Mucosa of descending colon (tissue), 3 donors: Measurements from ENCODE around the gene TRIM41. TPM values are rescaled to one million over a fixed set of nuclear protein-coding genes. Genes with fewer than 3 reads are reported as not detected.

Source experiments
- ATAC-seq: fragments of 200-7000 bp; cut with Tn5 transposase; one replicate; pipeline ENCODE4 v1.9.1; 2020; ENCODE audit warnings: mild to moderate bottlenecking, moderate library complexity
- DNase-seq, 3 donors: peaks; one replicate each; pipeline ENCODE4 v3.0.0-alpha.2; 2020
- H3K36me3 ChIP-seq: fragments of 200-600 bp; one replicate; pipeline ENCODE4 v1.8.0; 2021; ENCODE audit warnings: low read depth, mild to moderate bottlenecking
- H3K4me1 ChIP-seq: fragments of 200-600 bp; one replicate; pipeline ENCODE4 v1.8.0; 2021; ENCODE audit warnings: low read depth, mild to moderate bottlenecking
- H3K4me3 ChIP-seq: fragments of 200-600 bp; one replicate; pipeline ENCODE4 v1.8.0; 2021; ENCODE audit warnings: mild to moderate bottlenecking
- H3K9me3 ChIP-seq: fragments of 200-600 bp; one replicate; pipeline ENCODE4 v1.8.0; 2021; ENCODE audit warnings: mild to moderate bottlenecking
- CTCF ChIP-seq: fragments of 200-600 bp; IDR thresholded peaks from one replicate; pipeline ENCODE4 v1.8.0; 2022; ENCODE audit warnings: antibody characterized with exemption, mild to moderate bottlenecking
- intact Hi-C, 2 donors: fragments of 100-400 bp; cut with DNase I in 1 of 2; cut with micrococcal nuclease in 1 of 2; formaldehyde crosslinking; loops; one replicate each; pipeline versions ENCODE4 v1.11.0 to v1.11.1; 2022; cut with DNase I, micrococcal nuclease
- total RNA-seq, 3 donors: library from RNA; stranded (reverse); fragmentation: NEBNext Ultra II Directional in 2 of 3; extraction: Animal tissue kit (Norgen Biotek cat#: 25700) in 2 of 3; gene quantifications; one replicate each; pipeline versions ENCODE4 v1.2.1 to v1.2.4, GENCODE V29; 2021 to 2023
- donor health status: DM: no; HTN: no; CAD: no; lungs with moderate emphysema.
- donor health status: DM: no; HTN: no; CAD: no.
- donor health status: DM: no; HTN: yes; CAD: no.

Gene TRIM41
- total RNA-seq, 3 donors from 2014 or later: 25.6 to 34.0 (median 27.6) TPM

- Histone ChIP-seq H3K36me3 (no peaks in the 10 kb centered on the region), H3K4me1 (peaks cover 16% of the 10 kb centered on the region), H3K9me3 (no peaks in the 10 kb centered on the region), H3K4me3 (peak overlapping the region; percentile 67)
- DNase-seq: peak; percentile 95 to 99 (median 98)
- TF ChIP-seq CTCF: no peak
- intact Hi-C loops: loop anchor here in 1 of 2 donors (2.0 kb wide), 1 partner anchor 33 kb away; no protein-coding TSS in a partner anchor
- peak; percentile 57 for ATAC-seq
Measured at GRCh38 chr5:181221792-181222629, 1.1 kb upstream of the TRIM41 start.

GRCh38 chr5:181222630-181223057 is 437 bp upstream of the TRIM41 start:
- ATAC-seq (no peak), DNase-seq (no peak)
- Histone ChIP-seq H3K9me3 (no peaks in the 10 kb centered on the region), H3K4me1 (peaks cover 12% of the 10 kb centered on the region), H3K36me3 (no peaks in the 10 kb centered on the region), H3K4me3 (peak overlapping the region; percentile 67)
- intact Hi-C loops: loop anchor here in 1 of 2 donors (2.0 kb wide), 1 partner anchor 34 kb away; no protein-coding TSS in a partner anchor
- no peak for TF ChIP-seq CTCF

- Histone ChIP-seq H3K4me1 (peaks cover 9% of the 10 kb centered on the region), H3K9me3 (no peaks in the 10 kb centered on the region), H3K4me3 (peak overlapping the region; percentile 67), H3K36me3 (no peaks in the 10 kb centered on the region)
- intact Hi-C loops: loop anchor here in 1 of 2 donors (2.0 kb wide), 1 partner anchor 35 kb away; no protein-coding TSS in a partner anchor
- DNase-seq: no peak
- peak; percentile 0 for ATAC-seq
- TF ChIP-seq CTCF: no peak
Measured at GRCh38 chr5:181223729-181224389, 778 bp downstream of the TRIM41 start.

GRCh38 chr5:181224390-181225229 is 1.5 kb downstream of the TRIM41 start:
- peak; percentile 31 to 77 (median 59) for DNase-seq

More at GRCh38 chr5:181224390-181225229, 1.5 kb downstream of the TRIM41 start:
- TF ChIP-seq CTCF: no peak
- no peaks in the 10 kb centered on the region for H3K9me3 ChIP-seq
- H3K36me3 ChIP-seq: no peaks in the 10 kb centered on the region
- ATAC-seq: no peak
- peaks cover 9% of the 10 kb centered on the region for H3K4me1 ChIP-seq
- intact Hi-C loops: no loop called here
- H3K4me3 ChIP-seq: no peak overlapping the region
